GM12878 (cell line): ENCODE data around the gene EFHD1. TPM values are rescaled to one million over a fixed set of nuclear protein-coding genes. Genes with fewer than 3 reads are reported as not detected.

Experiments
- ATAC-seq: fragments of 200-7000 bp; cut with Tn5 transposase; 3 replicates; pipeline ENCODE4 v1.9.1; 2020; ENCODE audit warnings: mild to moderate bottlenecking, moderate library complexity
- BruUV-seq: library from RNA; stranded (reverse); fragments of 400-500 nt; replicated peaks from 2 replicates; lab custom pipeline; 2021; lab: Mats Ljungman, UMichigan
- CTCF ChIA-PET: fragments of 300-600 bp; sonication (Branson Sonifier 250); formaldehyde crosslinking; extraction: SDS; loops from one replicate; lab custom pipeline; 2021; ENCODE audit warnings: inconsistent platforms; lab: Yijun Ruan, JAX
- POLR2A ChIA-PET: fragments of 350-600 bp; formaldehyde crosslinking; extraction: SDS; loops from one replicate; lab custom pipeline; 2021; ENCODE audit warnings: inconsistent platforms; lab: Charles Lee
- RAD21 ChIA-PET: fragments of 300-600 bp; sonication (Branson Sonifier 250); formaldehyde crosslinking; loops from one replicate; lab custom pipeline; 2023; ENCODE audit warnings: antibody characterized with exemption; ENCODE audit not compliant: unreplicated experiment; lab: Charles Lee
- SMC1A ChIA-PET: fragments of 300-600 bp; sonication (Branson Sonifier 250); formaldehyde crosslinking; loops from one replicate; lab custom pipeline; 2023; ENCODE audit not compliant: unreplicated experiment, uncharacterized antibody; lab: Charles Lee
- DNase-seq: peaks from one replicate; pipeline ENCODE4 v3.0.0-alpha.2; 2011; ENCODE audit warnings: low read depth, low spot score
- FAIRE-seq: peaks from 3 replicates; lab custom pipeline; 2011; peaks lifted over from hg19 to GRCh38; lab: Jason Lieb, UNC
- H2AFZ ChIP-seq: 2 replicates; pipeline ENCODE4 v1.6.0; 2011; ENCODE audit warnings: low read depth, low read length, control low read depth; ENCODE audit not compliant: control insufficient read depth
- H3K27ac ChIP-seq: 2 replicates; pipeline ENCODE4 v1.5.1; 2011; ENCODE audit warnings: control low read depth; ENCODE audit not compliant: control insufficient read depth, insufficient read depth
- H3K27me3 ChIP-seq, 2 experiments: replicated peaks in 1 of 2; 2 replicates each; pipeline versions ENCODE4 v1.6.0 to v1.6.1; 2011; ENCODE audit warnings: low read length in 1 of 2; ENCODE audit not compliant: control insufficient read depth in 2 of 2, insufficient read depth in 2 of 2
- H3K36me3 ChIP-seq, 2 experiments: 2 replicates each; pipeline ENCODE4 v1.5.1; 2011; ENCODE audit warnings: low read length in 1 of 2; ENCODE audit not compliant: control insufficient read depth in 2 of 2, insufficient read depth in 2 of 2
- H3K4me1 ChIP-seq: 2 replicates; pipeline ENCODE4 v1.6.1; 2011; ENCODE audit warnings: mild to moderate bottlenecking, low read length, moderate library complexity, mixed read lengths; ENCODE audit not compliant: control insufficient read depth, insufficient read depth
- H3K4me2 ChIP-seq: 2 replicates; pipeline ENCODE4 v1.6.0; 2011; ENCODE audit warnings: control low read depth; ENCODE audit not compliant: control insufficient read depth, insufficient read depth
- H3K4me3 ChIP-seq: fragments of 200-600 bp; sonication (generic); 2 replicates; pipeline ENCODE4 v1.5.1; 2016
- H3K79me2 ChIP-seq: 2 replicates; pipeline ENCODE4 v1.6.0; 2011; ENCODE audit warnings: low read length; ENCODE audit not compliant: control insufficient read depth, insufficient read depth
- H3K9ac ChIP-seq: 2 replicates; pipeline ENCODE4 v1.8.0; 2011; ENCODE audit warnings: low read length, control low read depth, mixed read lengths; ENCODE audit not compliant: control insufficient read depth, insufficient read depth
- H3K9me3 ChIP-seq: replicated peaks from 3 replicates; pipeline ENCODE4 v1.5.1; 2011; ENCODE audit warnings: mild to moderate bottlenecking, low read length; ENCODE audit not compliant: control insufficient read depth, insufficient read depth
- H4K20me1 ChIP-seq: 2 replicates; pipeline ENCODE4 v1.6.0; 2011; ENCODE audit not compliant: control insufficient read depth, insufficient read depth
- ESRRA ChIP-seq: IDR thresholded peaks from 2 replicates; pipeline ENCODE4 v1.6.1; 2012; ENCODE audit warnings: mild to moderate bottlenecking, low read length, improper control_type of control experiment
- MEF2B ChIP-seq: fragments of 450-650 bp; IDR thresholded peaks from 2 replicates; pipeline ENCODE4 v1.6.1; 2018; ENCODE audit warnings: mild to moderate bottlenecking, moderate library complexity; ENCODE audit not compliant: partially characterized antibody, poor library complexity, severe bottlenecking
- NFXL1 ChIP-seq: fragments of 450-650 bp; IDR thresholded peaks from 2 replicates; pipeline ENCODE4 v1.6.1; 2017; ENCODE audit warnings: antibody characterized with exemption, mild to moderate bottlenecking, borderline replicate concordance
- RBBP5 ChIP-seq: fragments of 200-600 bp; sonication (generic); conservative IDR thresholded peaks from 2 replicates; pipeline ENCODE4 v1.6.1; 2016
- TCF3 ChIP-seq: IDR thresholded peaks from 2 replicates; pipeline ENCODE4 v1.6.1; 2012; ENCODE audit warnings: low read depth, mild to moderate bottlenecking, low read length, borderline replicate concordance; ENCODE audit not compliant: insufficient read depth
- WGBS: methylation state at CpG from one replicate; pipeline ENCODE4 v1.1.6; 2016; ENCODE audit warnings: low lambda C conversion rate; ENCODE audit not compliant: insufficient replicate concordance, insufficient coverage; ENCODE audit errors: missing lambda C conversion rate; 5-methylcytosine and 5-hydroxymethylcytosine counted together
- in situ Hi-C: fragments of 300-500 bp; cut with MboI; formaldehyde crosslinking; loops from 9 replicates; pipeline ENCODE4 v1.14.3; 2018; ENCODE audit warnings: mixed read lengths
- intact Hi-C: fragments of 100-400 bp; cut with micrococcal nuclease; formaldehyde crosslinking; loops from one replicate; pipeline ENCODE4 v1.14.2; 2022; ENCODE audit not compliant: unreplicated experiment
- polyA plus RNA-seq, 11 experiments: library from polyadenylated mRNA; depleted of rRNA in 4 of 11; unstranded in 6 of 11; stranded (reverse) in 5 of 11; fragments of >200 nt; fragmentation: Nextera tagmentation in 4 of 11; fragmentation: Illumina TruSeq in 1 of 11; extraction: Ambion mirVana in 4 of 11; extraction: Trizol in 1 of 11; gene quantifications; 1 replicate in 1 of 11; 2 replicates in 10 of 11; pipeline versions ENCODE4 v1.2.1 to v1.2.3, GENCODE V29; 2011 to 2016; ENCODE audit warnings: inconsistent platforms in 2 of 11, missing spikeins in 2 of 11, low read depth in 1 of 11
- total RNA-seq, 4 experiments: library from RNA; depleted of rRNA in 3 of 4; stranded (reverse); fragments of >200 nt in 3 of 4; fragmentation: Illumina TruSeq in 1 of 4; extraction: Trizol in 1 of 4; gene quantifications; 2 replicates each; pipeline versions ENCODE4 v1.2.1 to v1.2.3, GENCODE V29; 2013 to 2021
- TF ChIP-seq, protein P1 (sequence below), 3 experiments: IDR thresholded peaks in 2 of 3; conservative IDR thresholded peaks in 1 of 3; 2 replicates each; pipeline ENCODE4 v1.5.1; 2011; ENCODE audit warnings: low read depth in 3 of 3, low read length in 3 of 3, mild to moderate bottlenecking in 3 of 3, control low read depth in 2 of 3, moderate library complexity in 2 of 3, inconsistent platforms in 1 of 3, mixed read lengths in 1 of 3; ENCODE audit not compliant: control insufficient read depth in 2 of 3, insufficient read depth in 1 of 3; ENCODE audit errors: extremely low read depth in 1 of 3
- TF ChIP-seq, protein P2 (sequence below): fragments of 450-650 bp; formaldehyde crosslinking; IDR thresholded peaks from 2 replicates; pipeline ENCODE4 v1.4.0; 2022; ENCODE audit warnings: mild to moderate bottlenecking, moderate library complexity

The EFHD1 gene
- total and polyA plus RNA-seq, 10 of the 15 experiments (the other 5 are each of a cell fraction or from before 2014, with no cell fraction given), result 0.07 TPM; not detected in 9

- TF ChIP-seq NFXL1 (no peak), MEF2B (no peak), RBBP5 (no peak), TCF3 (no peak), ESRRA (no peak)
- TF ChIP-seq, protein P1, sequence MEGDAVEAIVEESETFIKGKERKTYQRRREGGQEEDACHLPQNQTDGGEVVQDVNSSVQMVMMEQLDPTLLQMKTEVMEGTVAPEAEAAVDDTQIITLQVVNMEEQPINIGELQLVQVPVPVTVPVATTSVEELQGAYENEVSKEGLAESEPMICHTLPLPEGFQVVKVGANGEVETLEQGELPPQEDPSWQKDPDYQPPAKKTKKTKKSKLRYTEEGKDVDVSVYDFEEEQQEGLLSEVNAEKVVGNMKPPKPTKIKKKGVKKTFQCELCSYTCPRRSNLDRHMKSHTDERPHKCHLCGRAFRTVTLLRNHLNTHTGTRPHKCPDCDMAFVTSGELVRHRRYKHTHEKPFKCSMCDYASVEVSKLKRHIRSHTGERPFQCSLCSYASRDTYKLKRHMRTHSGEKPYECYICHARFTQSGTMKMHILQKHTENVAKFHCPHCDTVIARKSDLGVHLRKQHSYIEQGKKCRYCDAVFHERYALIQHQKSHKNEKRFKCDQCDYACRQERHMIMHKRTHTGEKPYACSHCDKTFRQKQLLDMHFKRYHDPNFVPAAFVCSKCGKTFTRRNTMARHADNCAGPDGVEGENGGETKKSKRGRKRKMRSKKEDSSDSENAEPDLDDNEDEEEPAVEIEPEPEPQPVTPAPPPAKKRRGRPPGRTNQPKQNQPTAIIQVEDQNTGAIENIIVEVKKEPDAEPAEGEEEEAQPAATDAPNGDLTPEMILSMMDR (IDR thresholded peaks at IDR 0.05 in 2 of 3, conservative IDR thresholded peaks at IDR 0.05 in 1 of 3; ENCODE audit: control insufficient read depth in 2 of 3, extremely low read depth in 1 of 3, insufficient read depth in 1 of 3, low read depth in 3 of 3, low read length in 3 of 3), result no peak
- TF ChIP-seq, protein P2, sequence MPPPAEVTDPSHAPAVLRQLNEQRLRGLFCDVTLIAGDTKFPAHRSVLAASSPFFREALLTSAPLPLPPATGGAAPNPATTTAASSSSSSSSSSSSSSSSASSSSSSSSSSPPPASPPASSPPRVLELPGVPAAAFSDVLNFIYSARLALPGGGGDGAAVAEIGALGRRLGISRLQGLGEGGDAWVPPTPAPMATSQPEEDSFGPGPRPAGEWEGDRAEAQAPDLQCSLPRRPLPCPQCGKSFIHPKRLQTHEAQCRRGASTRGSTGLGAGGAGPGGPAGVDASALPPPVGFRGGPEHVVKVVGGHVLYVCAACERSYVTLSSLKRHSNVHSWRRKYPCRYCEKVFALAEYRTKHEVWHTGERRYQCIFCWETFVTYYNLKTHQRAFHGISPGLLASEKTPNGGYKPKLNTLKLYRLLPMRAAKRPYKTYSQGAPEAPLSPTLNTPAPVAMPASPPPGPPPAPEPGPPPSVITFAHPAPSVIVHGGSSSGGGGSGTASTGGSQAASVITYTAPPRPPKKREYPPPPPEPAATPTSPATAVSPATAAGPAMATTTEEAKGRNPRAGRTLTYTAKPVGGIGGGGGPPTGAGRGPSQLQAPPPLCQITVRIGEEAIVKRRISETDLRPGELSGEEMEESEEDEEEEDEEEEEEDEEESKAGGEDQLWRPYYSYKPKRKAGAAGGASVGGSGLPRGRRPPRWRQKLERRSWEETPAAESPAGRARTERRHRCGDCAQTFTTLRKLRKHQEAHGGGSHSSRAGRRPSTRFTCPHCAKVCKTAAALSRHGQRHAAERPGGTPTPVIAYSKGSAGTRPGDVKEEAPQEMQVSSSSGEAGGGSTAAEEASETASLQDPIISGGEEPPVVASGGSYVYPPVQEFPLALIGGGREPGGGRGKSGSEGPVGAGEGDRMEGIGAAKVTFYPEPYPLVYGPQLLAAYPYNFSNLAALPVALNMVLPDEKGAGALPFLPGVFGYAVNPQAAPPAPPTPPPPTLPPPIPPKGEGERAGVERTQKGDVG (CRISPR knock-in tag), result no peak
- Histone ChIP-seq H3K27ac (no peak overlapping the region), H3K4me3 (no peak overlapping the region), H3K36me3 (0 out of 4 replicates have a peak, but pooled peaks cover 0 to 4% of the 10 kb centered on the region in 2 experiments), H4K20me1 (no peaks in the 10 kb centered on the region), H3K79me2 (no peaks in the 10 kb centered on the region), H3K4me1 (no peaks in the 10 kb centered on the region), H2AFZ (no peak overlapping the region), H3K27me3 (no peaks in the 10 kb centered on the region), H3K4me2 (no peak overlapping the region), H3K9me3 (no peaks in the 10 kb centered on the region), H3K9ac (no peak overlapping the region)
- no peak for FAIRE-seq
- ChIA-PET SMC1A (no interaction called here), CTCF (no interaction called here), POLR2A (no interaction called here), RAD21 (no interaction called here)
- intact Hi-C loops (no loop called here), in situ Hi-C loops (no loop called here)
- no peak for ATAC-seq
- no peak for DNase-seq
- BruUV-seq, result no TSS peak
- 50% methylated on average over 7 of the region's 7 CpGs for WGBS
Measured at GRCh38 chr2:232587512-232587911, 45.9 kb upstream of the EFHD1 start.
